ENCODE data around the gene MUC4. TPM values are rescaled to one million over a fixed set of nuclear protein-coding genes. Genes with fewer than 3 reads are reported as not detected.
"Not testable (repeated sequence)": the region's sequence is repeated elsewhere in the genome, so short reads cannot be mapped to it uniquely, and the experiment has no call there.

Gene MUC4
- polyA plus RNA-seq, 1 experiment, result not detected

DNA sequence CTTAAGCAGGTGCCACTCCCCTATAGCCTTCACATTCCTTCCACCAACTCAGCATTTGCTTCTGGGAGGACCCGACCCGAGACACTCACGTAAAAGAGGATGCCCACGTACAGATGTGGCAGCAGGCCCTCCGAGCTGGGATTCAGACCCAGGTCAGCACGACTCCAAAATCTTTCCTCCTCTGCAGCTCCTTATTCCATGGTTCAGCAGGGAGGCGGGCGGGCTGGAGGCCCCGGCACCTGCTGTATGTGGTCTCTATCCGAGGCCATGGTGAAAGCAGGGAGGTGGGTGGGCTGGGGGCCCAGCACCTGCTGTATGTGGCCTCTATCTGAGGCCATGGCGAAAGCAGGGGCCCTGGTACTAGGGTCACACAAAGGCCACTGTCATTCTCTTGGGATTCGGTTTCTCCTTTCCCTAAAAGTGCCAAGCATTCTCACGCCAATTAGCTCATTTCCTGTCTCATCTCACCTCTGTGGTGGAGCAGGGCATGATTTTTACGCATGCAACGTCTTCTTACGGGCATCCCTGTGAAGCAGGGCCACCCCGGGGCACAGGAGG, 5.9 kb upstream of the MUC4 start:
- TF ChIP-seq, protein P1, sequence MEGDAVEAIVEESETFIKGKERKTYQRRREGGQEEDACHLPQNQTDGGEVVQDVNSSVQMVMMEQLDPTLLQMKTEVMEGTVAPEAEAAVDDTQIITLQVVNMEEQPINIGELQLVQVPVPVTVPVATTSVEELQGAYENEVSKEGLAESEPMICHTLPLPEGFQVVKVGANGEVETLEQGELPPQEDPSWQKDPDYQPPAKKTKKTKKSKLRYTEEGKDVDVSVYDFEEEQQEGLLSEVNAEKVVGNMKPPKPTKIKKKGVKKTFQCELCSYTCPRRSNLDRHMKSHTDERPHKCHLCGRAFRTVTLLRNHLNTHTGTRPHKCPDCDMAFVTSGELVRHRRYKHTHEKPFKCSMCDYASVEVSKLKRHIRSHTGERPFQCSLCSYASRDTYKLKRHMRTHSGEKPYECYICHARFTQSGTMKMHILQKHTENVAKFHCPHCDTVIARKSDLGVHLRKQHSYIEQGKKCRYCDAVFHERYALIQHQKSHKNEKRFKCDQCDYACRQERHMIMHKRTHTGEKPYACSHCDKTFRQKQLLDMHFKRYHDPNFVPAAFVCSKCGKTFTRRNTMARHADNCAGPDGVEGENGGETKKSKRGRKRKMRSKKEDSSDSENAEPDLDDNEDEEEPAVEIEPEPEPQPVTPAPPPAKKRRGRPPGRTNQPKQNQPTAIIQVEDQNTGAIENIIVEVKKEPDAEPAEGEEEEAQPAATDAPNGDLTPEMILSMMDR (IDR thresholded peaks at IDR 0.05; ENCODE audit: insufficient read depth, low read depth, low read length), result no peak
- peaks cover 4% of the 10 kb centered on the region; the same call in 1 of the 2 replicates for H3K27me3 ChIP-seq (ENCODE audit: control insufficient read depth, insufficient read depth, low read length)
- H3K4me3 ChIP-seq (ENCODE audit: low read depth, low read length), result no peak overlapping the region
- POLR2A ChIA-PET, result no interaction called here
- no peaks in the 10 kb centered on the region for H3K36me3 ChIP-seq (ENCODE audit: control insufficient read depth, insufficient read depth, low read length)
- CTCF ChIA-PET, result no interaction called here
- DNase-seq (ENCODE audit: low read depth), result no peak

DNA sequence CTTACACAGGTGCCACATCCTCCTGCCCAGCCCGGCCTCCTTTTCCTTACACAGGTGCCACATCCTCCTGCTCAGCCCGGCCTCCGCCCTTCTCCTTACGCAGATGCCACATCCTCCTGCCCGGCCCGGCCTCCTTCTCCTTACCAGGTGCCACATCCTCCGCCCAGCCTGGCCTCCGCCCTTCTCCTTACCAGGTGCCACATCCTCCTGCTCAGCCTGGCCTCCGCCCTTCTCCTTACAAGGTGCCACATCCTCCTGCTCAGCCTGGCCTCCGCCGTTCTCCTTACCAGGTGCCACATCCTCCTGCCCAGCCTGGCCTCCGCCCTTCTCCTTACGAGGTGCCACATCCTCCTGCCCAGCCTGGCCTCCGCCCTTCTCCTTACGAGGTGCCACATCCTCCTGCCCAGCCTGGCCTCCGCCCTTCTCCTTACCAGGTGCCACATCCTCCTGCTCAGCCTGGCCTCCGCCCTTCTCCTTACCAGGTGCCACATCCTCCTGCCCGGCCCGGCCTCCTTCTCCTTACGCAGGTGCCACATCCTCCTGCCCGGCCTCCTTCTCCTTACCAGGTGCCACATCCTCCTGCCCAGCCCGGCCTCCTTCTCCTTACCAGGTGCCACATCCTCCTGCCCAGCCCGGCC, 4.7 kb upstream of the MUC4 start:
- POLR2A ChIA-PET; H3K4me3 ChIP-seq (ENCODE audit: low read depth, low read length); DNase-seq (ENCODE audit: low read depth); H3K27me3 ChIP-seq (ENCODE audit: control insufficient read depth, insufficient read depth, low read length); CTCF ChIA-PET; H3K36me3 ChIP-seq (ENCODE audit: control insufficient read depth, insufficient read depth, low read length): not testable (repeated sequence)

DNA sequence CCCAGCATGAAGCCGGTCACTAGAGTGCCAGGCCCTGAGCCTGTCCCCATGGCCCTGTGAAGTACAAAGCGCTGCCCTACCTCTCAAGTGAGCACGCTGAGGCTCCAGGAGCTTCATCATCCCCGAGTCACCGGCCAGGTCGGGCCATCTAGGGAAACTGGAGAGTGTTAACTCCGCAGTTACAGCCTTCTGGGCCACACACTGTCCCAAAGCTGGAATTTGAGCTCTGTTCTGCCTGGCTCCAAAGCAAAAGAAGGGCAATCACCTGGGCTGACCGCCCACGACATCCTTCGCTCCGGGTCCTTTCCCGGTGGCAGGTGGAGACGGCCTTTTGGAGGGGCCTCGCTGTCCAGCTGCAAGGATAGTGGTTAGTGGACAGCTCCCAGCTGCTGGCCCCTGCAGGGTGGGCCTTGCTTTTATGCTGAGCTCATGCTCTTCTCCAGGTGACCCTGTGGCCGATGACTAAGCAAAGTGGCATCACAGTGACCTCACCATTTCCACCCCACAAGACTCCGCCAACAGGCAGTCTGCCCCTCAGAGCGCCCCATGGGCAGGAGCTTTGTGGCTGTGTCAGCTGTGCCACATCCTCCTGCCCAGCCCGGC, 3.5 kb upstream of the MUC4 start:
- Histone ChIP-seq H3K4me3 (ENCODE audit: low read depth, low read length) (no peak overlapping the region), H3K36me3 (ENCODE audit: control insufficient read depth, insufficient read depth, low read length) (no peaks in the 10 kb centered on the region), H3K27me3 (ENCODE audit: control insufficient read depth, insufficient read depth, low read length) (peaks cover 3% of the 10 kb centered on the region; the same call in 1 of the 2 replicates)
- POLR2A ChIA-PET, result no interaction called here
- TF ChIP-seq, protein P1 (IDR thresholded peaks at IDR 0.05; ENCODE audit: insufficient read depth, low read depth, low read length), result no peak
- CTCF ChIA-PET, result no interaction called here
- no peak for DNase-seq (ENCODE audit: low read depth)

DNA sequence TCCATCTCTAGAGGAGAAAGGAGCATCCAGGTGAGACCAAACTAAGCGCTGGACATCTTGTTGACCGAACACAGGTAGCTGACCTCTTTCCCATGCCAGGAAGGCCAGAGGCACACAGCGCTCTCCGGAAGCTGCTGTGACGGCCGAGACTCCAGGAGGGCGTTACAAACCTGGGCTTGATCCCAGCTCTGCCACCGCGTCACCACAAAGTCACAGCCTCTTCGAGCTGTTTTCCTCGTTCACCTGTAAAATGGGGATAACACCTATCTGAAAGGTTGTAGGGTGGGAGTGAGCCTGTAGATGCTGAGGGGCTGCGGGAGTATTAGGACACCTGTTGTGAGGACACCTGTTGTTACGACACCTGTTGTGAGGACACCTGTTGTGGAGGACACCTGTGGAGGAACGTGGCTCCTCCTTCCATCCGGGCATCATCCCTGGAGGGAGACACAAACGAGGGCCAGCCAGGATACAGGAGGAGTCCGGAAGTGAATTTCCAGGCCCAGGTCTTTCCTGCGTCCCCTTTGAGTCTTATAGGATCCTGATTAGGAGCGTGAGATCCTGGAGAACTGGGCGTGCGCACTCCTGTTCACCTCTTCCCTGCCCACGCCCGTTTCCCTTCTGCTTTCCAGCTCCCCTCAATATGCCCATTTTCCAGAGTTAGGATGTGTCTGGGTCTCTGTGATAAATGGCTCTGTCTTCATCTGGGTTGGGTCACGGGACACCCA, 2.3 kb upstream of the MUC4 start:
- no peak for DNase-seq (ENCODE audit: low read depth)
- TF ChIP-seq, protein P1 (IDR thresholded peaks at IDR 0.05; ENCODE audit: insufficient read depth, low read depth, low read length), result no peak
- H3K4me3 ChIP-seq (ENCODE audit: low read depth, low read length), result no peak overlapping the region
- peaks cover 3% of the 10 kb centered on the region; the same call in 1 of the 2 replicates for H3K27me3 ChIP-seq (ENCODE audit: control insufficient read depth, insufficient read depth, low read length)
- ChIA-PET POLR2A (no interaction called here), CTCF (no interaction called here)
- no peaks in the 10 kb centered on the region for H3K36me3 ChIP-seq (ENCODE audit: control insufficient read depth, insufficient read depth, low read length)

DNA sequence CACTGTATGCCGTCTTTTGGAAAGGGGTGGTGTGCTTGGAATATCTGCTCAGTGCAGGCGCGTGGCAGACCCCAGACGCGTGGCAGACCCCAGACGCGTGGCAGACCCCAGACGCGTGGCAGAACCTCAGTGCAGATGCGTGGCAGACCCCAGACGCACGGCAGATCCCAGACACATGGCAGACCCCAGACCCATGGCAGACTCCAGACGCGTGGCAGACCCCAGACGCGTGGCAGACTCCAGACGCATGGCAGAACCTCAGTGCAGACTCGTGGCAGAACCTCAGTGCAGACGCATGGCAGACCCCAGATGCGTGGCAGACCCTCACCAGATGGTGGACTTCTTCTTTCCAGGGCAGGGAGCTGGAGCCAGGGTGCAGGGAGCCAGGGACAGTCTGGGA, 637 bp upstream of the MUC4 start:
- ChIA-PET POLR2A (no interaction called here), CTCF (no interaction called here)
- TF ChIP-seq, protein P1 (IDR thresholded peaks at IDR 0.05; ENCODE audit: insufficient read depth, low read depth, low read length), result no peak
- Histone ChIP-seq H3K36me3 (ENCODE audit: control insufficient read depth, insufficient read depth, low read length) (no peaks in the 10 kb centered on the region), H3K27me3 (ENCODE audit: control insufficient read depth, insufficient read depth, low read length) (peaks cover 3% of the 10 kb centered on the region; the same call in 1 of the 2 replicates), H3K4me3 (ENCODE audit: low read depth, low read length) (no peak overlapping the region)
- no peak for DNase-seq (ENCODE audit: low read depth)

All from BJ (cell line).